BE2C (cell line): ENCODE measurements around the gene BNIP3.

Experiments
- DNase-seq: peaks from one replicate; pipeline ENCODE4 v3.0.0-alpha.2; 2020
- H3K27me3 ChIP-seq: fragments of 250-450 bp; sonication (Bioruptor Pico); 2 replicates; pipeline ENCODE4 v1.5.1; 2020; ENCODE audit warnings: mild to moderate bottlenecking
- H3K36me3 ChIP-seq: fragments of 250-450 bp; sonication (Bioruptor Pico); 2 replicates; pipeline ENCODE4 v1.5.1; 2020; ENCODE audit warnings: mild to moderate bottlenecking
- H3K4me1 ChIP-seq: fragments of 250-450 bp; sonication (Bioruptor Pico); 2 replicates; pipeline ENCODE4 v1.5.1; 2020
- H3K4me3 ChIP-seq: 2 replicates; pipeline ENCODE4 v1.5.1; 2011; ENCODE audit warnings: low read depth, low read length
- H3K9me3 ChIP-seq: fragments of 250-450 bp; sonication (Bioruptor Pico); 2 replicates; pipeline ENCODE4 v1.5.1; 2020
- TF ChIP-seq, protein P1 (sequence below): IDR thresholded peaks from 2 replicates; pipeline ENCODE4 v1.5.1; 2012; ENCODE audit warnings: mild to moderate bottlenecking, low read depth, low read length

Gene BNIP3

GRCh38 chr10:131929122-131929845, 52.4 kb downstream of the BNIP3 start:
- TF ChIP-seq, protein P1, sequence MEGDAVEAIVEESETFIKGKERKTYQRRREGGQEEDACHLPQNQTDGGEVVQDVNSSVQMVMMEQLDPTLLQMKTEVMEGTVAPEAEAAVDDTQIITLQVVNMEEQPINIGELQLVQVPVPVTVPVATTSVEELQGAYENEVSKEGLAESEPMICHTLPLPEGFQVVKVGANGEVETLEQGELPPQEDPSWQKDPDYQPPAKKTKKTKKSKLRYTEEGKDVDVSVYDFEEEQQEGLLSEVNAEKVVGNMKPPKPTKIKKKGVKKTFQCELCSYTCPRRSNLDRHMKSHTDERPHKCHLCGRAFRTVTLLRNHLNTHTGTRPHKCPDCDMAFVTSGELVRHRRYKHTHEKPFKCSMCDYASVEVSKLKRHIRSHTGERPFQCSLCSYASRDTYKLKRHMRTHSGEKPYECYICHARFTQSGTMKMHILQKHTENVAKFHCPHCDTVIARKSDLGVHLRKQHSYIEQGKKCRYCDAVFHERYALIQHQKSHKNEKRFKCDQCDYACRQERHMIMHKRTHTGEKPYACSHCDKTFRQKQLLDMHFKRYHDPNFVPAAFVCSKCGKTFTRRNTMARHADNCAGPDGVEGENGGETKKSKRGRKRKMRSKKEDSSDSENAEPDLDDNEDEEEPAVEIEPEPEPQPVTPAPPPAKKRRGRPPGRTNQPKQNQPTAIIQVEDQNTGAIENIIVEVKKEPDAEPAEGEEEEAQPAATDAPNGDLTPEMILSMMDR = no peak
- H3K4me3 ChIP-seq = no peak overlapping the region
- no peak for DNase-seq
- H3K4me1 ChIP-seq = no peaks in the 10 kb centered on the region
- no peaks in the 10 kb centered on the region for H3K27me3 ChIP-seq
- H3K36me3 ChIP-seq = peaks cover 2% of the 10 kb centered on the region; the same call in 1 of the 2 replicates
- H3K9me3 ChIP-seq = no peaks in the 10 kb centered on the region; the same call in 1 of the 2 replicates

- H3K27me3 ChIP-seq = no peaks in the 10 kb centered on the region
- TF ChIP-seq, protein P1 = no peak
- no peaks in the 10 kb centered on the region for H3K4me1 ChIP-seq
- H3K9me3 ChIP-seq = no peaks in the 10 kb centered on the region; the same call in 1 of the 2 replicates
- no peak for DNase-seq
- no peak overlapping the region for H3K4me3 ChIP-seq
- peaks cover 2% of the 10 kb centered on the region; the same call in 1 of the 2 replicates for H3K36me3 ChIP-seq
Measured at GRCh38 chr10:131928248-131929095, 53.3 kb downstream of the BNIP3 start.

- no peaks in the 10 kb centered on the region; the same call in 1 of the 2 replicates for H3K9me3 ChIP-seq
- TF ChIP-seq, protein P1 = no peak
- H3K4me1 ChIP-seq = no peaks in the 10 kb centered on the region
- H3K27me3 ChIP-seq = no peaks in the 10 kb centered on the region
- no peak for DNase-seq
- H3K4me3 ChIP-seq = no peak overlapping the region
- peaks cover under 1% of the 10 kb centered on the region; the same call in 1 of the 2 replicates for H3K36me3 ChIP-seq
Measured at GRCh38 chr10:131926743-131927595, 54.8 kb downstream of the BNIP3 start.

- no peak for DNase-seq
- Histone ChIP-seq H3K4me3 (no peak overlapping the region), H3K4me1 (no peaks in the 10 kb centered on the region), H3K27me3 (no peaks in the 10 kb centered on the region), H3K36me3 (no peaks in the 10 kb centered on the region), H3K9me3 (no peaks in the 10 kb centered on the region)
- TF ChIP-seq, protein P1 = no peak
Measured at GRCh38 chr10:131926253-131926652, 55.5 kb downstream of the BNIP3 start.

DNA sequence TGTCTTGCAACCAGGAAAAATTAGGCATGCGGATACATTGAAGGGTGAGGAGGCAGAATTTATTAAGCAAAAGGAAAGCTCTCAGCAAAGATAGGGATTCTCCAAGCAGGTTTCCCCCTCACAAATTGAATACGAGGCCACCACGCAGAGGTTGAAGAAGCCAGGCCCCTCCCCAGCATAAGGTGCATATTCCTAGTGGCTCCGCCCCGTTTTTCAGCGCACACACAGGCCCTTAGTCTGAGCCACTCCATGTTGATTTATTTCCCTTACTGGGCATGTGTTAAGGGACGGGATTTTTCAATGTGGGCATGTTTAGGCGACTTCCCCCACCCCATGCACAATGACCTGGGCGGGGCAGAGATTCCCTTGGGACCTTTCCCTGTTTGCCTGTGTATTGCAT, 56.0 kb downstream of the BNIP3 start:
- no peak for DNase-seq
- H3K27me3 ChIP-seq = no peaks in the 10 kb centered on the region
- H3K4me1 ChIP-seq = no peaks in the 10 kb centered on the region
- H3K4me3 ChIP-seq = no peak overlapping the region
- no peaks in the 10 kb centered on the region for H3K36me3 ChIP-seq
- H3K9me3 ChIP-seq = no peaks in the 10 kb centered on the region
- TF ChIP-seq, protein P1 = no peak
